ENCODE data around the gene FAM193A.

GRCh38 chr4:2735869-2736268 lies 199.4 kb downstream of the FAM193A start:
- TF ChIP-seq CTCF (IDR thresholded peaks at IDR 0.05) (no peak), EZH2phosphoT487 (IDR thresholded peaks at IDR 0.05; ENCODE audit: borderline replicate concordance, low read depth) (no peak), RAD21 (IDR thresholded peaks at IDR 0.05; ENCODE audit: low read length) (no peak), EP300 (IDR thresholded peaks at IDR 0.05; ENCODE audit: borderline replicate concordance in 1 of 2, low read depth in 1 of 2, low read length in 1 of 2) (no peak), RFX5 (IDR thresholded peaks at IDR 0.05; ENCODE audit: low read length) (no peak), MAX (IDR thresholded peaks at IDR 0.05; ENCODE audit: low read depth) (no peak), MXI1 (IDR thresholded peaks at IDR 0.05; ENCODE audit: low read depth, low read length) (no peak), TAF1 (IDR thresholded peaks at IDR 0.05; ENCODE audit: borderline replicate concordance, low read depth, low read length) (no peak), SIN3A (IDR thresholded peaks at IDR 0.05; ENCODE audit: borderline replicate concordance, low read depth, low read length) (no peak), CHD2 (IDR thresholded peaks at IDR 0.05; ENCODE audit: low read length, partially characterized antibody) (no peak)

All from SK-N-SH (cell line).